WI38 (cell line): Measurements from ENCODE around the gene OR8A1.

ENCODE experiments used
- H3K4me3 ChIP-seq: 2 replicates; pipeline ENCODE4 v1.5.1; 2011; ENCODE audit warnings: low read depth, mild to moderate bottlenecking, control low read depth, low read length
- CTCF ChIP-seq: IDR thresholded peaks from 2 replicates; pipeline ENCODE4 v1.5.1; 2012; ENCODE audit warnings: low read depth, mild to moderate bottlenecking, control low read depth, low read length

Gene OR8A1

GRCh38 chr11:124608147-124608546, 38.4 kb downstream of the OR8A1 start:
- TF ChIP-seq CTCF: no peak
- H3K4me3 ChIP-seq: no peak overlapping the region

DNA sequence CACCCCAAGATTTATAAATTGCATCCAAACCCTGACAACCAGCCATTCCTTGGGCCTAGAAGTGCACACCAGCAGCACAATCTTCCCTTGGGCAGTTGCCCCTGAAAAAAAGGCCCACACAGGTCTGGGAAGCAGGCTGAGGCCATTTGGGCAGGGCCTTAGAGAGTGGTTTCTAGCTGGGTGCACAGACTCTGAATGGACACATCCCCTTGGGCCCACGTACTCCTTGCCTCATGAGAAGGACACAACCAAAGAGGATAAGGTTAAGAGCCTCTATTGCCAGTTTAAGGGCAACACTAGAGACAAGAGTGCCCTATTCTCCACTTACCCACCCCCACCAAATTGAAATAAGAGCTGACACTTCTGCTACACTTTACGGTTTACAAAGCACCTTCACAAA, 40.5 kb downstream of the OR8A1 start:
- H3K4me3 ChIP-seq: no peak overlapping the region
- no peak for TF ChIP-seq CTCF

DNA sequence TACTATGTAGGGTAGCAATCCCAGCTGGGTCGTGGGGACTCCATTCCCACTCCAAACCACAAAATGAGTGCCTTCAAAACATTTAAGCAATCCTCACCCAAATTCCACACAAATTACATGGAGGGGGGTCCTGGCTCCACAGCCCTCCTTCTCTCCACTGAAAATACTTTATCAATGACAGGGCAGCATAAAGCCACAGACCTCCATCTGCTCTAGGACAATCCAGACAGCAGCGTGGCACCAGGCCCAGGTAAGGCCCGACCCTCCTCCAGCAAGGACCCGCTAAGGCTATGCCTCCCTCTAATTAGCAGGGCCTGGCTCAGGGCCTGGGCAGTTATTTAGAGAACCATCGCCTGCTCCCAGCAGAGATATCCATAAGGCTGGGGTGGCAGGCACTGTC, 41.3 kb downstream of the OR8A1 start, which contains the start of gene PANX3:
PANX3 (plus strand) TSS at position 365 of the 400 bp plus-strand sequence. CDS start 129 bp downstream, outside the sequence.
- H3K4me3 ChIP-seq: no peak within 1 kb of the TSS
- TF ChIP-seq CTCF: no peak

DNA sequence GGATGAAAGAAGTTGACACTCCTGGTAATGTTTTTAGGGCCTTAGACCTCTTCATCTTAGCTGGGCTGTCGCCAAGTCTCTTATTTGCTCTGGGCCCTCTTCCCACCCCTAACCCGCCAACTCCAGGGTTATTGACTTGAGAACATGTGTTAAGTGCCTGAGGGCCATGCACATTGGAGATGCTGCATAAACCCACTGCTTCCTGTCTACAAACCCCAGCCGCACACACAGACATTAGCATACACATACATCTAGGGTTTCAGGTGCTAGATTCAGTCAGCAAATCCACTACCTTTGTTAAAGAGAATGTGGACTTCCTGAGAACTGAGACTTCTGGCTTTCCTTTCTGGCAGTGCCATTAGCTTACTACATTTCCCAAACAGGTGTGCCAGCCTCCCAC, 42.2 kb downstream of the OR8A1 start:
- no peak overlapping the region for H3K4me3 ChIP-seq
- TF ChIP-seq CTCF: no peak

DNA sequence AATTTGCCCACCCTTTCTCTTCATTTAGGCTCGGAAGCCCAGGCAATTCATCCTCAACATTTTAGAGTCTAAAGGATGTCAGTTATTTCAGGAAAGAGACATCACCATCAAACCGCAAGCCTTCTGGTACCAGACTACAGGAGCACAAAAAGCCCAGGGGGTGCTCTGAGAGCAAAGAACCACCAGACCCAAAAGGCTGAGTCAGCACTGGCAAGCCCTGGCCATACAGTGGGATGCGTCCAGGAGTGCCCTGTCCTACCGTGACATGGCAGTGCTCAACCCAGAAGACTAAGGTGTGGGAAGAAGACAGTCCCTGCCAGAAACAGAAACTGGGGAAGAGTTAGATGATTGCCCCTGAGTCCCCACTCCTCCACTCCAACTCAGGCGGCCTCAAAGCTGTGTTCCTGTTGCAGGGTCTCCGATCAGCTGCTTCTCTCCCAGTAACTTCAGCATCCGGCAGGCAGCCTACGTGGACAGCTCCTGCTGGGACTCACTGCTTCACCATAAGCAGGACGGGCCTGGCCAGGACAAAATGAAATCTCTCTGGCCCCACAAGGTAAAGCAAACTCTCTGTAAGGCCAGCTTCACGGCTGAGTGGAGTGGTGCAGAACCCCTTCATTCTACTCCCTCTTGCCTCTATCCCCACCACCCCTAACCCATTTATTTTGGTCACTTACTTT, 42.9 kb downstream of the OR8A1 start:
- no peak for TF ChIP-seq CTCF

DNA sequence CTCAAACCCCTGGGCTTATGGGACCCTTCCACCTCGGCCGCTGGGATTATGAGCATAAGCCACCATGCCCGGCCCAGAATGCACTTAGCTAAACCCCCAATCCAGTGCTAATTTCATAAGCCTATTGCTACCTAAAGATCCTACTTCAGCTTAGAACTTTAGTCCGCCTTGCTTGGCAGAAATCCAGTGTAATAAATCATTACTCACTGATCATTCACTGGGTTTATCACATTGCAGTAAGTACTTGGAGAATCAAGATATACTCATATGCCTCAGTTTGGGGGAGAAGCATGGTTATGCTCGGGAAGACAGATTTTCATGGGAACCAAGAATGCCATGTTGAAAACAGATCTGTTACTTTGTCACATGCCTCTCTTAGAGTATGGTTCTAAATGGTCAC, 49.1 kb downstream of the OR8A1 start:
- H3K4me3 ChIP-seq: no peak overlapping the region
- TF ChIP-seq CTCF: no peak

More for the DNA sequence above, 42.9 kb downstream of the OR8A1 start:
- H3K4me3 ChIP-seq: no peak overlapping the region
